SK-N-SH (cell line): Measurements from ENCODE around the gene ALDH4A1. TPM values are rescaled to one million over a fixed set of nuclear protein-coding genes. Genes with fewer than 3 reads are reported as not detected.

Experiments used
- CTCF ChIA-PET: fragments of 300-600, 350-600 bp; formaldehyde crosslinking; extraction: SDS; loops from one replicate; lab custom pipeline; 2021; lab: Yijun Ruan, JAX
- POLR2A ChIA-PET: fragments of 350-600 bp; sonication (Branson Sonifier 250); formaldehyde crosslinking; extraction: SDS; loops from one replicate; lab custom pipeline; 2020; ENCODE audit warnings: antibody characterized with exemption, inconsistent platforms; lab: Yijun Ruan, JAX
- DNase-seq: peaks from one replicate; pipeline ENCODE4 v3.0.0; 2012
- H2AFZ ChIP-seq: fragments of 200-600 bp; sonication (generic); 2 replicates; pipeline ENCODE4 v1.8.1; 2016; ENCODE audit warnings: antibody characterized with exemption, mild to moderate bottlenecking, low read depth
- H3F3A ChIP-seq: fragments of 200-600 bp; sonication (generic); replicated peaks from 2 replicates; pipeline ENCODE3; 2016; ENCODE audit warnings: antibody characterized with exemption, mild to moderate bottlenecking; ENCODE audit not compliant: insufficient read depth
- H3K27ac ChIP-seq, 2 experiments: fragments of 200-500 bp in 1 of 2; fragments of 200-600 bp in 1 of 2; sonication (Bioruptor generic) in 1 of 2; sonication (generic), shearing (Covaris generic) in 1 of 2; 2 replicates each; pipeline versions ENCODE4 v1.5.1 to v1.6.1; 2014 to 2016; ENCODE audit warnings: low read depth in 2 of 2, inconsistent platforms in 1 of 2, low read length in 1 of 2, mild to moderate bottlenecking in 1 of 2, mixed read lengths in 1 of 2
- H3K27me3 ChIP-seq: fragments of 200-600 bp; sonication (generic), shearing (Covaris generic); 2 replicates; pipeline ENCODE4 v1.6.1; 2016; ENCODE audit warnings: mixed run types; ENCODE audit not compliant: insufficient read depth
- H3K36me3 ChIP-seq, 2 experiments: fragments of 200-500 bp in 1 of 2; fragments of 200-600 bp in 1 of 2; sonication (Bioruptor generic) in 1 of 2; sonication (generic) in 1 of 2; replicated peaks in 1 of 2; 2 replicates each; pipeline versions ENCODE3 to v1.5.1; 2014 to 2016; ENCODE audit warnings: low read length in 1 of 2, mild to moderate bottlenecking in 1 of 2; ENCODE audit not compliant: insufficient read depth in 2 of 2, control insufficient read depth in 1 of 2
- H3K4me1 ChIP-seq, 2 experiments: fragments of 200-500 bp in 1 of 2; fragments of 200-600 bp in 1 of 2; sonication (Bioruptor generic) in 1 of 2; sonication (generic), shearing (Covaris generic) in 1 of 2; 2 replicates each; pipeline versions ENCODE4 v1.5.1 to v1.6.1; 2014 to 2016; ENCODE audit warnings: low read depth in 1 of 2, low read length in 1 of 2, mixed run types in 1 of 2; ENCODE audit not compliant: insufficient read depth in 2 of 2, control insufficient read depth in 1 of 2
- H3K4me2 ChIP-seq: fragments of 200-600 bp; sonication (generic), shearing (Covaris generic); 2 replicates; pipeline ENCODE4 v1.6.1; 2017; ENCODE audit warnings: mixed run types
- H3K4me3 ChIP-seq, 2 experiments: fragments of 200-500 bp in 1 of 2; fragments of 200-600 bp in 1 of 2; sonication (Bioruptor generic) in 1 of 2; sonication (generic), shearing (Covaris generic) in 1 of 2; 2 replicates each; pipeline versions ENCODE4 v1.5.1 to v1.8.1; 2014 to 2016; ENCODE audit warnings: low read depth in 2 of 2, inconsistent platforms in 1 of 2, low read length in 1 of 2, mild to moderate bottlenecking in 1 of 2, mixed read lengths in 1 of 2, moderate library complexity in 1 of 2
- H3K79me2 ChIP-seq: fragments of 200-600 bp; sonication (generic); 2 replicates; pipeline ENCODE4 v1.8.1; 2017; ENCODE audit warnings: mild to moderate bottlenecking; ENCODE audit not compliant: insufficient read depth
- H3K9ac ChIP-seq: fragments of 200-600 bp; sonication (generic); 2 replicates; pipeline ENCODE4 v1.6.1; 2017; ENCODE audit warnings: mixed run types
- H3K9me2 ChIP-seq: fragments of 200-600 bp; sonication (generic); 2 replicates; pipeline ENCODE4 v1.6.1; 2017; ENCODE audit warnings: mixed run types
- H3K9me3 ChIP-seq: fragments of 200-600 bp; sonication (generic); 2 replicates; pipeline ENCODE4 v1.6.1; 2017; ENCODE audit warnings: mixed run types, mild to moderate bottlenecking, moderate library complexity
- H4K20me1 ChIP-seq: fragments of 200-600 bp; sonication (generic); 2 replicates; pipeline ENCODE4 v1.6.1; 2017; ENCODE audit warnings: mild to moderate bottlenecking, mixed run types; ENCODE audit not compliant: insufficient read depth
- CHD2 ChIP-seq: fragments of 150-350 bp; IDR thresholded peaks from 2 replicates; pipeline ENCODE4 v1.6.1; 2018; ENCODE audit warnings: low read length; ENCODE audit not compliant: partially characterized antibody
- CTCF ChIP-seq: fragments of 200-600 bp; sonication (generic); IDR thresholded peaks from 2 replicates; pipeline ENCODE4 v1.6.1; 2017; ENCODE audit warnings: antibody characterized with exemption, mild to moderate bottlenecking, moderate library complexity
- EP300 ChIP-seq, 2 experiments: IDR thresholded peaks; 2 replicates each; pipeline versions ENCODE4 v1.4.0 to v1.6.1; 2012; ENCODE audit warnings: borderline replicate concordance in 1 of 2, low read depth in 1 of 2, low read length in 1 of 2
- EZH2phosphoT487 ChIP-seq: fragments of 200-600 bp; sonication (generic); IDR thresholded peaks from 2 replicates; pipeline ENCODE4 v1.6.1; 2017; ENCODE audit warnings: low read depth, mixed run types, mild to moderate bottlenecking, antibody characterized with exemption, moderate library complexity, borderline replicate concordance
- FOXJ3 ChIP-seq: sonication (generic); formaldehyde crosslinking; IDR thresholded peaks from 2 replicates; pipeline ENCODE4 v1.5.1; 2020; ENCODE audit warnings: mild to moderate bottlenecking, missing genetic modification reagents
- FOXM1 ChIP-seq: IDR thresholded peaks from 2 replicates; pipeline ENCODE4 v1.4.0; 2012; ENCODE audit warnings: low read depth, mild to moderate bottlenecking
- GABPA ChIP-seq: IDR thresholded peaks from 2 replicates; pipeline ENCODE4 v1.4.0; 2012; ENCODE audit warnings: low read depth, mild to moderate bottlenecking
- MEF2A ChIP-seq: IDR thresholded peaks from 2 replicates; pipeline ENCODE4 v1.4.0; 2012; ENCODE audit warnings: low read depth, borderline replicate concordance
- NFIC ChIP-seq: IDR thresholded peaks from 2 replicates; pipeline ENCODE4 v1.4.0; 2012; ENCODE audit warnings: borderline replicate concordance
- PBX3 ChIP-seq: IDR thresholded peaks from 2 replicates; pipeline ENCODE4; 2012
- REST ChIP-seq: IDR thresholded peaks from 2 replicates; pipeline ENCODE4 v1.6.1; 2012; ENCODE audit warnings: mild to moderate bottlenecking, low read depth, low read length, moderate library complexity
- SMC3 ChIP-seq: IDR thresholded peaks from 2 replicates; pipeline ENCODE4 v1.6.1; 2012; ENCODE audit warnings: low read depth, low read length, improper control_type of control experiment
- ZBTB33 ChIP-seq: IDR thresholded peaks from 2 replicates; pipeline ENCODE4 v1.4.0; 2012; ENCODE audit warnings: low read depth, borderline replicate concordance
- WGBS: methylation state at CpG from one replicate; pipeline ENCODE4 v1.1.6; 2017; ENCODE audit warnings: low lambda C conversion rate; 5-methylcytosine and 5-hydroxymethylcytosine counted together
- polyA plus RNA-seq, 3 experiments: library from polyadenylated mRNA; depleted of rRNA; stranded (reverse); fragments of >200 nt; gene quantifications; 2 replicates each; pipeline ENCODE4 v1.2.3, GENCODE V29; 2012

The ALDH4A1 gene
- polyA plus RNA-seq, 1 of the 3 experiments (the other 2 are of a cell fraction) = 18.5 TPM

GRCh38 chr1:18861590-18861989, 40.8 kb downstream of the ALDH4A1 start:
- no peaks in the 10 kb centered on the region for H3K9me3 ChIP-seq
- H3F3A ChIP-seq = no peaks in the 10 kb centered on the region
- H3K36me3 ChIP-seq = no peaks in the 10 kb centered on the region
- peaks cover 7% of the 10 kb centered on the region; the same call in 1 of the 2 replicates for H3K27me3 ChIP-seq
- CTCF ChIA-PET = interaction anchor here (1.7 to 25.9 kb wide), 4 partner anchors 13 to 280 kb away, joined by 5 to 350 read pairs (median 18); no protein-coding TSS in a partner anchor
- H3K4me1 ChIP-seq = no peaks in the 10 kb centered on the region
- POLR2A ChIA-PET = no interaction called here
- 49% methylated on average over 2 of the region's 8 CpGs for WGBS
- H4K20me1 ChIP-seq = no peaks in the 10 kb centered on the region
- no peak overlapping the region for H3K4me2 ChIP-seq
- H3K9ac ChIP-seq = no peak overlapping the region
- no peaks in the 10 kb centered on the region for H3K79me2 ChIP-seq
- H2AFZ ChIP-seq = no peak overlapping the region
- no peak overlapping the region for H3K4me3 ChIP-seq
- DNase-seq = no peak
- no peaks in the 10 kb centered on the region for H3K9me2 ChIP-seq
- TF ChIP-seq MEF2A = no peak
- no peak for TF ChIP-seq CHD2
- no peak for TF ChIP-seq FOXJ3 (CRISPR knock-in tag)
- no peak for TF ChIP-seq EZH2phosphoT487
- TF ChIP-seq ZBTB33 = no peak
- no peak for TF ChIP-seq EP300 (IDR thresholded peaks at IDR 0.05; ENCODE audit: borderline replicate concordance in 1 of 2, low read depth in 1 of 2, low read length in 1 of 2)
- TF ChIP-seq SMC3 = no peak
- no peak for TF ChIP-seq PBX3
- no peak for TF ChIP-seq FOXM1
- no peak for TF ChIP-seq GABPA
- no peak for TF ChIP-seq CTCF
- TF ChIP-seq NFIC = no peak
- no peak for TF ChIP-seq REST
- H3K27ac ChIP-seq = no peak overlapping the region
